Tibial nerve (tissue), 3 donors: ENCODE measurements around the gene CD68.

Experiments
- POLR2A ChIP-seq, 2 donors: fragments of 450-650 bp; IDR thresholded peaks; one replicate each; pipeline ENCODE4 v1.6.1; 2017; ENCODE audit warnings: antibody characterized with exemption in 2 of 2, mild to moderate bottlenecking in 2 of 2, moderate library complexity in 2 of 2
- TF ChIP-seq, protein P1 (sequence below), 5 experiments: fragments of 200-600 bp in 3 of 5; fragments of 450-650 bp in 2 of 5; sonication (generic) in 3 of 5; IDR thresholded peaks; one replicate each; pipeline ENCODE4 v1.5.1; 2016 to 2019; ENCODE audit warnings: antibody characterized with exemption in 5 of 5, mild to moderate bottlenecking in 3 of 5, moderate library complexity in 2 of 5

DNA sequence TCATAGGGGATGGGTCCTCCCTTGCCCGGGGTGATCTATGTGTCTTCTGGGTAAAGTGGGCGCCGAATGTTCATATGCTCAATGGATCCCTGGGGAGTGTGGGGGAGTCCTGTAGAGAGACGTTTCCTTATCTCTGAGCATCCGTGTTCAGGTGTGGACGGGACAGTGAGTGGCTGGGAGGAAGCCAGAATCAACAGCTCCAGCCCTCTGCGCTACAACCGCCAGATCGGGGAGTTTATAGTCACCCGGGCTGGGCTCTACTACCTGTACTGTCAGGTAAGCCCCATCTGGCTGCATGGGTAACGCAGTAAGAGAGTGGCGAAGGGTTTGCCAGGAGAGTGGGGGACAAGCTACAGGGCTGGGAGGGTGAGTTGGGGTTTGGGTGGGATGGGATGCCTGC, 22.8 kb upstream of the CD68 start:
- no peak for TF ChIP-seq POLR2A (IDR thresholded peaks at IDR 0.05)
- TF ChIP-seq, protein P1, sequence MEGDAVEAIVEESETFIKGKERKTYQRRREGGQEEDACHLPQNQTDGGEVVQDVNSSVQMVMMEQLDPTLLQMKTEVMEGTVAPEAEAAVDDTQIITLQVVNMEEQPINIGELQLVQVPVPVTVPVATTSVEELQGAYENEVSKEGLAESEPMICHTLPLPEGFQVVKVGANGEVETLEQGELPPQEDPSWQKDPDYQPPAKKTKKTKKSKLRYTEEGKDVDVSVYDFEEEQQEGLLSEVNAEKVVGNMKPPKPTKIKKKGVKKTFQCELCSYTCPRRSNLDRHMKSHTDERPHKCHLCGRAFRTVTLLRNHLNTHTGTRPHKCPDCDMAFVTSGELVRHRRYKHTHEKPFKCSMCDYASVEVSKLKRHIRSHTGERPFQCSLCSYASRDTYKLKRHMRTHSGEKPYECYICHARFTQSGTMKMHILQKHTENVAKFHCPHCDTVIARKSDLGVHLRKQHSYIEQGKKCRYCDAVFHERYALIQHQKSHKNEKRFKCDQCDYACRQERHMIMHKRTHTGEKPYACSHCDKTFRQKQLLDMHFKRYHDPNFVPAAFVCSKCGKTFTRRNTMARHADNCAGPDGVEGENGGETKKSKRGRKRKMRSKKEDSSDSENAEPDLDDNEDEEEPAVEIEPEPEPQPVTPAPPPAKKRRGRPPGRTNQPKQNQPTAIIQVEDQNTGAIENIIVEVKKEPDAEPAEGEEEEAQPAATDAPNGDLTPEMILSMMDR (IDR thresholded peaks at IDR 0.05): no peak
